Breast epithelium (tissue), 4 donors: ENCODE results near the gene FOXO4. TPM values are rescaled to one million over a fixed set of nuclear protein-coding genes. Genes with fewer than 3 reads are reported as not detected.

Experiments used
- DNase-seq, 2 donors: peaks; one replicate each; pipeline ENCODE4 v3.0.0-alpha.2; 2019; ENCODE audit warnings: low spot score in 2 of 2
- H3K27ac ChIP-seq, 2 donors: fragments of 200-600 bp; sonication (generic) in 1 of 2; one replicate each; pipeline ENCODE4 v1.5.1; 2016 to 2019; ENCODE audit warnings: mild to moderate bottlenecking in 1 of 2
- H3K27me3 ChIP-seq, 2 donors: fragments of 200-600 bp; sonication (generic) in 1 of 2; one replicate each; pipeline versions ENCODE4 v1.5.1 to v1.6.0; 2017 to 2019; ENCODE audit warnings: control low read depth in 1 of 2, mild to moderate bottlenecking in 1 of 2
- H3K36me3 ChIP-seq: fragments of 200-600 bp; one replicate; pipeline ENCODE4 v1.5.1; 2019
- H3K4me1 ChIP-seq, 2 donors: fragments of 200-600 bp; sonication (generic); one replicate each; pipeline ENCODE4 v1.5.1; 2016 to 2019; ENCODE audit warnings: control low read depth in 1 of 2
- H3K4me3 ChIP-seq, 3 donors: fragments of 200-600 bp; sonication (generic); 1 replicate in 2 of 3; 2 replicates in 1 of 3; pipeline ENCODE4 v1.5.1; 2016 to 2019; ENCODE audit warnings: mild to moderate bottlenecking in 3 of 3, moderate library complexity in 2 of 3
- H3K9me3 ChIP-seq, 2 donors: fragments of 200-600 bp; sonication (generic) in 1 of 2; one replicate each; pipeline ENCODE4 v1.5.1; 2016 to 2019; ENCODE audit warnings: control low read depth in 1 of 2
- POLR2A ChIP-seq: fragments of 450-650 bp; IDR thresholded peaks from one replicate; pipeline ENCODE4 v1.6.1; 2016; ENCODE audit warnings: antibody characterized with exemption, mild to moderate bottlenecking, moderate library complexity
- POLR2AphosphoS5 ChIP-seq, 3 donors: sonication (generic); formaldehyde crosslinking; IDR thresholded peaks; one replicate each; pipeline ENCODE4 v1.6.1; 2017; ENCODE audit warnings: antibody characterized with exemption in 3 of 3
- intact Hi-C: fragments of 100-400 bp; cut with DNase I; formaldehyde crosslinking; loops from one replicate; pipeline ENCODE4 v1.15.1; 2023; ENCODE audit warnings: low total_unique reads
- total RNA-seq, 3 donors: library from RNA; depleted of rRNA; stranded (reverse); fragments of >200 nt; gene quantifications; one replicate each; pipeline ENCODE4 v1.1.0, GENCODE V29; 2016
- TF ChIP-seq, protein P1 (sequence below), 3 donors: fragments of 450-650 bp; IDR thresholded peaks; one replicate each; pipeline ENCODE4 v1.5.1; 2016 to 2017; ENCODE audit warnings: antibody characterized with exemption in 3 of 3, mild to moderate bottlenecking in 3 of 3, moderate library complexity in 3 of 3

FOXO4 gene
- total RNA-seq, 3 donors from 2014 or later: 14.7 to 30.1 (median 21.1) TPM

DNA sequence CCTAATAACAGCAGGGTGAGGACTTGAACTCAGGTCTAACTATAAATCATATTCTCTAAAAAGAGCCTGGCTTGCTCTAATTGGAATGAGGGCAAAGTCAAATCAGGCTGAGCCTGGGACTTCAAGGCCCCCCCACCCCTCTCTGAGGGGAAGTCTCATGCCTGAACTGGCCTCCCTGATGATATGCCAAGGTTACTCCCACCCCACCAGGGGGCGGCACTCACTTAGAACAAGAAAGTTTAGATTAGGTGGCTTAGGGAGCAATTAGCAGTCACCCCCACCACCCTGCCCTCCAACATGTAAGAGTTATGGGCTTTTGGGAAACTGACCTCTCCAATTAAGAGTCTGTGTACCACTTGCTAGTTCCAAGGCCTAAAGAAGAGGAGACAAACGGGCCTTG, 2.7 kb downstream of the FOXO4 start:
- intact Hi-C loops: no loop called here
- DNase-seq: peak in 1 of 2 donors; percentile 51
- Histone ChIP-seq H3K4me1 (no peaks in the 10 kb centered on the region), H3K9me3 (no peaks in the 10 kb centered on the region), H3K27me3 (peaks cover 0 to 73% of the 10 kb centered on the region in 2 donors), H3K36me3 (no peaks in the 10 kb centered on the region), H3K27ac (no peak overlapping the region), H3K4me3 (peak overlapping the region in 1 of 3 donors; percentile 62)
- TF ChIP-seq, protein P1, sequence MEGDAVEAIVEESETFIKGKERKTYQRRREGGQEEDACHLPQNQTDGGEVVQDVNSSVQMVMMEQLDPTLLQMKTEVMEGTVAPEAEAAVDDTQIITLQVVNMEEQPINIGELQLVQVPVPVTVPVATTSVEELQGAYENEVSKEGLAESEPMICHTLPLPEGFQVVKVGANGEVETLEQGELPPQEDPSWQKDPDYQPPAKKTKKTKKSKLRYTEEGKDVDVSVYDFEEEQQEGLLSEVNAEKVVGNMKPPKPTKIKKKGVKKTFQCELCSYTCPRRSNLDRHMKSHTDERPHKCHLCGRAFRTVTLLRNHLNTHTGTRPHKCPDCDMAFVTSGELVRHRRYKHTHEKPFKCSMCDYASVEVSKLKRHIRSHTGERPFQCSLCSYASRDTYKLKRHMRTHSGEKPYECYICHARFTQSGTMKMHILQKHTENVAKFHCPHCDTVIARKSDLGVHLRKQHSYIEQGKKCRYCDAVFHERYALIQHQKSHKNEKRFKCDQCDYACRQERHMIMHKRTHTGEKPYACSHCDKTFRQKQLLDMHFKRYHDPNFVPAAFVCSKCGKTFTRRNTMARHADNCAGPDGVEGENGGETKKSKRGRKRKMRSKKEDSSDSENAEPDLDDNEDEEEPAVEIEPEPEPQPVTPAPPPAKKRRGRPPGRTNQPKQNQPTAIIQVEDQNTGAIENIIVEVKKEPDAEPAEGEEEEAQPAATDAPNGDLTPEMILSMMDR (IDR thresholded peaks at IDR 0.05): peak in 1 of 3 donors; percentile 13
- no peak for TF ChIP-seq POLR2A

DNA sequence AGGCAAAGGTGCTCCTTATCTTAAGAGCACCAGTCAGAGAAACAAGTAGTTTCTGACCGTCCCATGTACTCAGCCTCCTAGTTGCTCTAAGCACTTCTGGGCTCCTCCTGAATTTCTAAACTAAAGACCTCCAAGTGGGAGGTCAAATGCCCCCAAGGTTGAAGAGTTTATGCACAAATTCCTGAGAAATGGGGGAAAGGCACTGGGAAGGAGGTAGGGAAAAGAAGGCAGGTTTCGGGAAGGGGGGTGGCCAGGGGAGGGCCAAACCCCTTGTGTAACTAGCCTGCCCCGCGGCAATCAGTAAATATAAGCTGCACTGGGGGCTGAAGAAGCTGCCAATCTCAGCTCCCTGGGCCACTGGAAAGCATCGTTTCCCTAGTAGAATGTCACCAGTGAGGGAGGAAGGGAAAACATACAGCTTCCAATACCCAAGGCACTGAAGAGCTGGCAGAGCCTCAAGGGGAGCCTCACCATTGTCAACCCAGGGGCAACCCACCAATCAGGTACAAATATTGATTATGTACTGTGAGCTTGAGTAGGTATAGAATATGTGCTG, 3.4 kb downstream of the FOXO4 start:
- intact Hi-C loops: no loop called here
- TF ChIP-seq POLR2A: no peak
- no peak for TF ChIP-seq POLR2AphosphoS5 (IDR thresholded peaks at IDR 0.05)
- TF ChIP-seq, protein P1 (IDR thresholded peaks at IDR 0.05): no peak
- no peak for DNase-seq

DNA sequence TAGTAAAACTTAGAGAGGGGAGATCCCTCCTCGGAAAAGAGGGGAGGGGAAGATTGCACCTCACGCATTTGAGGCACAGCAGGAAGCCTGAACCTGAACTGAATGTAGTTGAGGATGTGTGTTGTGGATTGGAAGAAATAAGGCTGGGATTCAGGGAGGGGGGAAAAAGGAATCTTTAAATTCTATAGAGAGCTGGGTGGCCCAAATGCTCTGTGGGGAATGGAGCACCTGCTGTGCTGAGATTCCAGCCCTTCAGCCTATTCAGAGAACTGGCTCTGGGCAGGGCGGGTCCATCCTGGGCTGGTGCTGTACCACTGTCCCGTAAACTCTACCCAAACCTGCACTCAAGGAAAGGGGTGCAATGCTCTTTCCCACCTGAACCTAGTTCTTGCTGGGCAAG, 4.1 kb downstream of the FOXO4 start:
- intact Hi-C loops: no loop called here
- Histone ChIP-seq H3K4me3 (no peak overlapping the region), H3K36me3 (no peaks in the 10 kb centered on the region), H3K27me3 (peaks cover 0 to 77% of the 10 kb centered on the region in 2 donors), H3K4me1 (no peaks in the 10 kb centered on the region), H3K27ac (no peak overlapping the region), H3K9me3 (no peaks in the 10 kb centered on the region)
- DNase-seq: no peak
- TF ChIP-seq POLR2A (no peak), POLR2AphosphoS5 (IDR thresholded peaks at IDR 0.05) (no peak)
- TF ChIP-seq, protein P1 (IDR thresholded peaks at IDR 0.05): no peak

More for the DNA sequence above, 3.4 kb downstream of the FOXO4 start:
- peaks cover 0 to 78% of the 10 kb centered on the region in 2 donors for H3K27me3 ChIP-seq
- H3K4me3 ChIP-seq: peak overlapping the region in 1 of 3 donors; percentile 62
- peak overlapping the region in 1 of 2 donors; percentile 9 for H3K27ac ChIP-seq
- no peaks in the 10 kb centered on the region for H3K9me3 ChIP-seq
- H3K36me3 ChIP-seq: no peaks in the 10 kb centered on the region
- H3K4me1 ChIP-seq: no peaks in the 10 kb centered on the region

DNA sequence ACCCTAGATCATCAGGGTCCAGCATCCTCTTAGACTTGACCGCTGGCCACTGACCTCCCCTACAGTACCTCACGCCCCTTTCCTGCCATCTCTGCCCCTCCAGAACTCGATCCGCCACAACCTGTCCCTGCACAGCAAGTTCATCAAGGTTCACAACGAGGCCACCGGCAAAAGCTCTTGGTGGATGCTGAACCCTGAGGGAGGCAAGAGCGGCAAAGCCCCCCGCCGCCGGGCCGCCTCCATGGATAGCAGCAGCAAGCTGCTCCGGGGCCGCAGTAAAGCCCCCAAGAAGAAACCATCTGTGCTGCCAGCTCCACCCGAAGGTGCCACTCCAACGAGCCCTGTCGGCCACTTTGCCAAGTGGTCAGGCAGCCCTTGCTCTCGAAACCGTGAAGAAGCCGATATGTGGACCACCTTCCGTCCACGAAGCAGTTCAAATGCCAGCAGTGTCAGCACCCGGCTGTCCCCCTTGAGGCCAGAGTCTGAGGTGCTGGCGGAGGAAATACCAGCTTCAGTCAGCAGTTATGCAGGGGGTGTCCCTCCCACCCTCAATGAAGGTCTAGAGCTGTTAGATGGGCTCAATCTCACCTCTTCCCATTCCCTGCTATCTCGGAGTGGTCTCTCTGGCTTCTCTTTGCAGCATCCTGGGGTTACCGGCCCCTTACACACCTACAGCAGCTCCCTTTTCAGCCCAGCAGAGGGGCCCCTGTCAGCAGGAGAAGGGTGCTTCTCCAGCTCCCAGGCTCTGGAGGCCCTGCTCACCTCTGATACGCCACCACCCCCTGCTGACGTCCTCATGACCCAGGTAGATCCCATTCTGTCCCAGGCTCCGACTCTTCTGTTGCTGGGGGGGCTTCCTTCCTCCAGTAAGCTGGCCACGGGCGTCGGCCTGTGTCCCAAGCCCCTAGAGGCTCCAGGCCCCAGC, 5.2 kb downstream of the FOXO4 start:
- Histone ChIP-seq H3K4me1 (no peaks in the 10 kb centered on the region), H3K27ac (no peak overlapping the region), H3K9me3 (no peaks in the 10 kb centered on the region), H3K4me3 (no peak overlapping the region), H3K36me3 (no peaks in the 10 kb centered on the region), H3K27me3 (peaks cover 0 to 70% of the 10 kb centered on the region in 2 donors)
- TF ChIP-seq, protein P1 (IDR thresholded peaks at IDR 0.05): no peak
- intact Hi-C loops: no loop called here
- no peak for DNase-seq

DNA sequence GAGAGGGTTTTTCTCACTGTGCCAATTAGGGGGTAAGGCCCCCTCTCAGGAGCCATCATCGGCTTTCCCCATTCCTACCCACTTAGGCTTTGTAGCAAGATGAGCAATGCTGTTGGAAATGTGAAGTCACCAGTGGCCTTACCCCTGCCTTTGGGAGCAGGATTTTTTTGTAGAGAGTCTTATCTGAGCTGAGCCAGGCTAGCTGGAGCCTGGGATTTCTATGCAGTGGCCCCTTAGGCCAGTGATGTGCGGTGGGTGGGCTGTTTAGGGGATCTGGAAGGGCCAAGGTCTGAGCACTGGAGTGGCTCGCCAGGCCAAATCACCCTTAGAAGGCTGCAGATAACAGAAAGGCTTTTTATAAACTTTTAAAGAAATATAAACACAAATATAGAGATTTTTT, 6.6 kb downstream of the FOXO4 start:
- H3K27ac ChIP-seq: no peak overlapping the region
- intact Hi-C loops: no loop called here

More for the DNA sequence above, 6.6 kb downstream of the FOXO4 start:
- Histone ChIP-seq H3K27me3 (peaks cover 0 to 66% of the 10 kb centered on the region in 2 donors), H3K9me3 (no peaks in the 10 kb centered on the region), H3K36me3 (no peaks in the 10 kb centered on the region), H3K4me1 (no peaks in the 10 kb centered on the region), H3K4me3 (no peak overlapping the region)
- no peak for TF ChIP-seq POLR2A
- TF ChIP-seq, protein P1 (IDR thresholded peaks at IDR 0.05): no peak
- TF ChIP-seq POLR2AphosphoS5 (IDR thresholded peaks at IDR 0.05): no peak
- DNase-seq: no peak
